Suprapubic skin (tissue), 3 donors: ENCODE results near the gene LACRT.

Experiments
- EP300 ChIP-seq: sonication (generic); formaldehyde crosslinking; IDR thresholded peaks from one replicate; pipeline ENCODE4 v1.6.1; 2017; ENCODE audit warnings: antibody characterized with exemption
- POLR2A ChIP-seq, 2 donors: fragments of 450-650 bp; IDR thresholded peaks; one replicate each; pipeline ENCODE4 v1.6.1; 2017; ENCODE audit warnings: antibody characterized with exemption in 2 of 2, mild to moderate bottlenecking in 2 of 2, moderate library complexity in 2 of 2
- TF ChIP-seq, protein P1 (sequence below), 2 donors: fragments of 200-600 bp in 1 of 2; fragments of 450-650 bp in 1 of 2; sonication (generic) in 1 of 2; IDR thresholded peaks; one replicate each; pipeline ENCODE4 v1.5.1; 2016 to 2019; ENCODE audit warnings: antibody characterized with exemption in 2 of 2, mild to moderate bottlenecking in 1 of 2, moderate library complexity in 1 of 2

DNA sequence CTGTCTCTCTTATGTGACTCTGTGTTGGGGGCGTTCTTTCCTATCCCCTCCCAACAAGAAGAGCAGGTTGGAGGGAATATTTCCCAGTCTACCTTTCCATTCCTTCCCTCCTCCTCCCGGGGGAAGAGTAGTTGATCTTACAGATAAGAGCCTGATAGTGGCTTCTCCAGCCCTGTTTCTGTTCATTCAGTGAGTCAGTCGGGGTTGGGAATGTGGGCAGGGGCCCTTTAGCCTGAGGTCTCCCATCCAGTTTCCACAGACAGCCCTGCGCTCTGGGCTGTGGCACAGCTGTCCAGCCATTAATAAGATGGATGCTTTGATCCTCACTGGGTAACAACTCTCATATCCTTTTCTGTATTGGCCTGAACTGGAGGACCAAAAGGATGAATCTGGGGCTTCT lies 28.1 kb downstream of the LACRT start:
- TF ChIP-seq, protein P1, sequence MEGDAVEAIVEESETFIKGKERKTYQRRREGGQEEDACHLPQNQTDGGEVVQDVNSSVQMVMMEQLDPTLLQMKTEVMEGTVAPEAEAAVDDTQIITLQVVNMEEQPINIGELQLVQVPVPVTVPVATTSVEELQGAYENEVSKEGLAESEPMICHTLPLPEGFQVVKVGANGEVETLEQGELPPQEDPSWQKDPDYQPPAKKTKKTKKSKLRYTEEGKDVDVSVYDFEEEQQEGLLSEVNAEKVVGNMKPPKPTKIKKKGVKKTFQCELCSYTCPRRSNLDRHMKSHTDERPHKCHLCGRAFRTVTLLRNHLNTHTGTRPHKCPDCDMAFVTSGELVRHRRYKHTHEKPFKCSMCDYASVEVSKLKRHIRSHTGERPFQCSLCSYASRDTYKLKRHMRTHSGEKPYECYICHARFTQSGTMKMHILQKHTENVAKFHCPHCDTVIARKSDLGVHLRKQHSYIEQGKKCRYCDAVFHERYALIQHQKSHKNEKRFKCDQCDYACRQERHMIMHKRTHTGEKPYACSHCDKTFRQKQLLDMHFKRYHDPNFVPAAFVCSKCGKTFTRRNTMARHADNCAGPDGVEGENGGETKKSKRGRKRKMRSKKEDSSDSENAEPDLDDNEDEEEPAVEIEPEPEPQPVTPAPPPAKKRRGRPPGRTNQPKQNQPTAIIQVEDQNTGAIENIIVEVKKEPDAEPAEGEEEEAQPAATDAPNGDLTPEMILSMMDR (IDR thresholded peaks at IDR 0.05), result no peak
- TF ChIP-seq POLR2A (IDR thresholded peaks at IDR 0.05), result no peak
- TF ChIP-seq EP300, result no peak
